ENCODE measurements around the gene UGP2. TPM values are rescaled to one million over a fixed set of nuclear protein-coding genes. Genes with fewer than 3 reads are reported as not detected.

UGP2 gene
- total and polyA plus RNA-seq, 2 of the 8 experiments (the other 6 are each of a cell fraction or from before 2014, with no cell fraction given): 278 to 956 TPM

GRCh38 chr2:63872571-63873328, 31.1 kb downstream of the UGP2 start:
- no peak overlapping the region for H4K8ac ChIP-seq (ENCODE audit: extremely low read depth, insufficient read depth, low read length)
- no peak overlapping the region for H3K4ac ChIP-seq (replicated peaks; ENCODE audit: insufficient read length, low read depth, low read length)
- H2AFZ ChIP-seq (ENCODE audit: low read length): no peak overlapping the region
- no peak overlapping the region for H2BK120ac ChIP-seq (replicated peaks; ENCODE audit: low read depth, low read length)
- H2BK15ac ChIP-seq (ENCODE audit: low read length): no peak overlapping the region
- no peak overlapping the region for H3K23ac ChIP-seq (ENCODE audit: insufficient read length)
- H3K36me3 ChIP-seq (ENCODE audit: control insufficient read depth in 2 of 4, insufficient read depth in 4 of 4, low read length in 3 of 4): peaks cover 10 to 94% (median 47%) of the 10 kb centered on the region in 4 experiments
- no peak overlapping the region for H2BK20ac ChIP-seq (ENCODE audit: low read length)
- peaks cover 2% of the 10 kb centered on the region; the same call in 1 of the 2 replicates for H3K79me1 ChIP-seq (ENCODE audit: low read depth, low read length)
- H3K79me2 ChIP-seq (ENCODE audit: control insufficient read depth in 1 of 2, insufficient read depth in 2 of 2, low read length in 2 of 2): peaks cover 18 to 96% of the 10 kb centered on the region in 2 experiments
- H3K4me1 ChIP-seq (replicated peaks in 1 of 4; ENCODE audit: control insufficient read depth in 3 of 4, insufficient read depth in 4 of 4, low read length in 3 of 4): peaks cover 0 to 16% (median 6%) of the 10 kb centered on the region in 4 experiments; a peak in 3 of 7 replicates
- TF ChIP-seq CREB1 (IDR thresholded peaks at IDR 0.05): no peak
- TF ChIP-seq POLR2AphosphoS5 (IDR thresholded peaks at IDR 0.05; ENCODE audit: low read depth, low read length): peak; percentile 91
- H4K20me1 ChIP-seq (replicated peaks in 1 of 2; ENCODE audit: control insufficient read depth in 1 of 2, insufficient read depth in 2 of 2, low read length in 2 of 2): peaks cover 37 to 44% of the 10 kb centered on the region in 2 experiments
- H4K91ac ChIP-seq (replicated peaks; ENCODE audit: insufficient read length, low read length): no peak overlapping the region
- no peak overlapping the region for H3K27ac ChIP-seq (ENCODE audit: low read depth, low read length)
- no peak overlapping the region for H4K5ac ChIP-seq (ENCODE audit: insufficient read length, low read depth, low read length)
- no peak for FAIRE-seq
- H3K9ac ChIP-seq (replicated peaks in 1 of 4; ENCODE audit: extremely low read depth in 1 of 4, low read depth in 3 of 4, low read length in 3 of 4): no peak overlapping the region
- 93% methylated on average over 6 of the region's 6 CpGs; no CpG with 5 or more reads in 1 of the 2 experiments for WGBS, 2 experiments (ENCODE audit: extremely low coverage in 1 of 2, insufficient coverage in 1 of 2, insufficient read length in 1 of 2, insufficient replicate concordance in 2 of 2, low coverage in 1 of 2, low lambda C conversion rate in 2 of 2, missing lambda C conversion rate in 1 of 2)
- no peak for DNase-seq (ENCODE audit: low read depth in 1 of 2, low spot score in 2 of 2)
- no peak overlapping the region for H2AK5ac ChIP-seq (ENCODE audit: low read depth, low read length)
- POLR2A ChIA-PET (ENCODE audit: partially characterized antibody): interaction anchor here (0.8 to 5.4 kb wide), 9 partner anchors 12 to 257 kb away, joined by 3 to 47 read pairs (median 4); partner anchors contain the start of gene UGP2
- no peaks in the 10 kb centered on the region for H3K27me3 ChIP-seq (replicated peaks in 1 of 4; ENCODE audit: control insufficient read depth in 3 of 4, extremely low read depth in 1 of 4, insufficient read depth in 3 of 4, low read length in 3 of 4)
- no peak overlapping the region for H3K4me3 ChIP-seq (ENCODE audit: extremely low read depth in 1 of 4, insufficient read depth in 2 of 4, low read depth in 3 of 4, low read length in 4 of 4)
- H2BK5ac ChIP-seq (ENCODE audit: low read depth, low read length): no peak overlapping the region
- no peak overlapping the region for H2BK12ac ChIP-seq (ENCODE audit: low read depth, low read length)
- H3K14ac ChIP-seq (ENCODE audit: insufficient read length): no peak overlapping the region
- no peaks in the 10 kb centered on the region for H3K23me2 ChIP-seq (ENCODE audit: low read depth, low read length)
- no peaks in the 10 kb centered on the region for H3K9me3 ChIP-seq (ENCODE audit: insufficient read depth in 2 of 2, low read depth in 1 of 2, low read length in 1 of 2)
- no peak overlapping the region for H3K4me2 ChIP-seq (ENCODE audit: insufficient read depth in 1 of 2, low read depth in 2 of 2, low read length in 2 of 2)
- CTCF ChIA-PET (ENCODE audit: partially characterized antibody): interaction anchor here (0.6 to 0.8 kb wide), 3 partner anchors 16 to 151 kb away, joined by 3 read pairs; no protein-coding TSS in a partner anchor
- no peak overlapping the region for H3K56ac ChIP-seq (replicated peaks; ENCODE audit: insufficient read length, low read depth, low read length)
- no peak overlapping the region for H3K18ac ChIP-seq (ENCODE audit: extremely low read depth, low read length)

All from H1 (cell line).